Esophagus muscularis mucosa (tissue), 2 donors: ENCODE measurements around the gene BRSK1.

Source experiments
- POLR2A ChIP-seq: fragments of 450-650 bp; IDR thresholded peaks from one replicate; pipeline ENCODE4 v1.6.1; 2017; ENCODE audit warnings: antibody characterized with exemption, moderate library complexity, mild to moderate bottlenecking, low read depth
- POLR2AphosphoS5 ChIP-seq, 2 donors: sonication (generic); formaldehyde crosslinking; IDR thresholded peaks; one replicate each; pipeline ENCODE4 v1.6.1; 2017; ENCODE audit warnings: antibody characterized with exemption in 2 of 2

DNA sequence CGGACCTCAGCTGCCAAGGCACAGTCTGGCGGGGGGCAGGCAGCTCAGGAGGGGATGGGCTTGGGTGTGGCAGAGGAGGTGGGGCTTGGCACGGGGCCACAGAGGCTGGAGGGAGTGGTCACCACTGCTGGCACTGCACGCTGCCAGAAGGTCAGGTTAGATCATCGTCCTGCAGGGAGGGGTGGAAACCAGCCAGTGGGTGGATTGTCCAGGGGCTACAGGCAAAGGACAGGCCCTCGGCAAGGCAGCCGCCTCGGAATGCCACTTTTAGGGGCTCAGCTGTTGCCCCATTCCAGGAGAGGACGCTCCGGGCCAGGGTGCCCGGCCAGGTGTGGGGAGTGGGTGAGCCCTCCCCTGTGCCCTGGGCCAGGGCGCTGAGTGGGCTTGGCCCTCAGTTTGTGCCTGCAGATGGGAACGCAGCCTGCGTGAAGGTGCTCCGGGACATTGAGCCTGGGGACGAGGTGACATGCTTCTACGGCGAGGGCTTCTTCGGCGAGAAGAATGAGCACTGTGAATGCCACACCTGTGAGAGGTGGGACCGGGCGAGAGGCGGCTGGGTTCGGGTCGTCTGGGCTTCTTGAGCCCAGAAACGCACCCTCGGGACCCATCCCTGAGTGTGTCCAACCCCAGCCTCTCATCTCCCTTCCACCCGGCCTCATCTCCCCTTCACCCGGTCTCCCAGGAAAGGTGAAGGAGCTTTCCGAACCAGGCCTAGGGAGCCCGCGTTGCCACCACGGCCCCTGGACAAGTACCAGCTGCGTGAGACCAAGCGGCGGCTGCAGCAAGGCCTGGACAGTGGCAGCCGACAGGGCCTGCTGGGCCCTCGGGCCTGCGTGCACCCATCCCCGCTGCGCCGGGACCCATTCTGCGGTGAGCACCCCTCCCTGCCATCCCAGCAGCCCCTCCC, 62.3 kb downstream of the BRSK1 start:
- TF ChIP-seq POLR2AphosphoS5 (IDR thresholded peaks at IDR 0.05) (no peak), POLR2A (no peak)
